ENCODE data around the gene GFPT2.

GFPT2 gene

GRCh38 chr5:180338001-180338707 is 15.0 kb downstream of the GFPT2 start:
- Histone ChIP-seq H3K4me3 (ENCODE audit: insufficient read length, low read depth) (no peak overlapping the region), H3K36me3 (ENCODE audit: insufficient read depth, insufficient read length, low read length) (peaks cover 56% of the 10 kb centered on the region), H3K9ac (ENCODE audit: insufficient read length, low read depth) (no peak overlapping the region), H3K4me1 (ENCODE audit: insufficient read depth, insufficient read length) (peaks cover 6% of the 10 kb centered on the region), H3K27me3 (ENCODE audit: insufficient read depth, insufficient read length) (no peaks in the 10 kb centered on the region), H3K9me3 (ENCODE audit: insufficient read depth, low read length) (no peaks in the 10 kb centered on the region)
- DNase-seq (ENCODE audit: low read depth, low spot score) = no peak
- no peak for TF ChIP-seq SUZ12 (IDR thresholded peaks at IDR 0.05; ENCODE audit: extremely low read depth, insufficient read depth, insufficient read length)
- TF ChIP-seq YY1 (IDR thresholded peaks at IDR 0.05; ENCODE audit: insufficient read depth, insufficient read length) = no peak
- TF ChIP-seq ZNF274 (IDR thresholded peaks at IDR 0.05; ENCODE audit: low read depth, low read length) = no peak

- peaks cover 6% of the 10 kb centered on the region for H3K4me1 ChIP-seq (ENCODE audit: insufficient read depth, insufficient read length)
- H3K27me3 ChIP-seq (ENCODE audit: insufficient read depth, insufficient read length) = no peaks in the 10 kb centered on the region
- DNase-seq (ENCODE audit: low read depth, low spot score) = no peak
- H3K9ac ChIP-seq (ENCODE audit: insufficient read length, low read depth) = no peak overlapping the region
- TF ChIP-seq SUZ12 (IDR thresholded peaks at IDR 0.05; ENCODE audit: extremely low read depth, insufficient read depth, insufficient read length) = no peak
- no peak for TF ChIP-seq ZNF274 (IDR thresholded peaks at IDR 0.05; ENCODE audit: low read depth, low read length)
- TF ChIP-seq YY1 (IDR thresholded peaks at IDR 0.05; ENCODE audit: insufficient read depth, insufficient read length) = no peak
- no peaks in the 10 kb centered on the region for H3K9me3 ChIP-seq (ENCODE audit: insufficient read depth, low read length)
- H3K4me3 ChIP-seq (ENCODE audit: insufficient read length, low read depth) = no peak overlapping the region
- peaks cover 56% of the 10 kb centered on the region for H3K36me3 ChIP-seq (ENCODE audit: insufficient read depth, insufficient read length, low read length)
Measured at GRCh38 chr5:180336234-180337020, 16.7 kb downstream of the GFPT2 start.

GRCh38 chr5:180335614-180336233 is 17.4 kb downstream of the GFPT2 start:
- TF ChIP-seq SUZ12 (IDR thresholded peaks at IDR 0.05; ENCODE audit: extremely low read depth, insufficient read depth, insufficient read length) (no peak), ZNF274 (IDR thresholded peaks at IDR 0.05; ENCODE audit: low read depth, low read length) (no peak), YY1 (IDR thresholded peaks at IDR 0.05; ENCODE audit: insufficient read depth, insufficient read length) (no peak)
- H3K36me3 ChIP-seq (ENCODE audit: insufficient read depth, insufficient read length, low read length) = peaks cover 62% of the 10 kb centered on the region

GRCh38 chr5:180334751-180335613 is 18.2 kb downstream of the GFPT2 start:
- Histone ChIP-seq H3K4me3 (ENCODE audit: insufficient read length, low read depth) (no peak overlapping the region), H3K9ac (ENCODE audit: insufficient read length, low read depth) (no peak overlapping the region), H3K27me3 (ENCODE audit: insufficient read depth, insufficient read length) (no peaks in the 10 kb centered on the region), H3K36me3 (ENCODE audit: insufficient read depth, insufficient read length, low read length) (peaks cover 69% of the 10 kb centered on the region), H3K9me3 (ENCODE audit: insufficient read depth, low read length) (no peaks in the 10 kb centered on the region), H3K4me1 (ENCODE audit: insufficient read depth, insufficient read length) (peaks cover 17% of the 10 kb centered on the region)
- TF ChIP-seq SUZ12 (IDR thresholded peaks at IDR 0.05; ENCODE audit: extremely low read depth, insufficient read depth, insufficient read length) (no peak), ZNF274 (IDR thresholded peaks at IDR 0.05; ENCODE audit: low read depth, low read length) (no peak), YY1 (IDR thresholded peaks at IDR 0.05; ENCODE audit: insufficient read depth, insufficient read length) (no peak)
- no peak for DNase-seq (ENCODE audit: low read depth, low spot score)

More at GRCh38 chr5:180335614-180336233, 17.4 kb downstream of the GFPT2 start:
- H3K9me3 ChIP-seq (ENCODE audit: insufficient read depth, low read length) = no peaks in the 10 kb centered on the region
- DNase-seq (ENCODE audit: low read depth, low spot score) = no peak
- peaks cover 10% of the 10 kb centered on the region for H3K4me1 ChIP-seq (ENCODE audit: insufficient read depth, insufficient read length)
- no peak overlapping the region for H3K4me3 ChIP-seq (ENCODE audit: insufficient read length, low read depth)
- H3K27me3 ChIP-seq (ENCODE audit: insufficient read depth, insufficient read length) = no peaks in the 10 kb centered on the region
- no peak overlapping the region for H3K9ac ChIP-seq (ENCODE audit: insufficient read length, low read depth)

GRCh38 chr5:180334176-180334575 is 19.0 kb downstream of the GFPT2 start:
- TF ChIP-seq ZNF274 (IDR thresholded peaks at IDR 0.05; ENCODE audit: low read depth, low read length) (no peak), YY1 (IDR thresholded peaks at IDR 0.05; ENCODE audit: insufficient read depth, insufficient read length) (no peak), SUZ12 (IDR thresholded peaks at IDR 0.05; ENCODE audit: extremely low read depth, insufficient read depth, insufficient read length) (no peak)
- Histone ChIP-seq H3K27me3 (ENCODE audit: insufficient read depth, insufficient read length) (no peaks in the 10 kb centered on the region), H3K4me3 (ENCODE audit: insufficient read length, low read depth) (no peak overlapping the region), H3K9ac (ENCODE audit: insufficient read length, low read depth) (no peak overlapping the region), H3K4me1 (ENCODE audit: insufficient read depth, insufficient read length) (peaks cover 14% of the 10 kb centered on the region), H3K9me3 (ENCODE audit: insufficient read depth, low read length) (no peaks in the 10 kb centered on the region), H3K36me3 (ENCODE audit: insufficient read depth, insufficient read length, low read length) (peaks cover 71% of the 10 kb centered on the region)
- no peak for DNase-seq (ENCODE audit: low read depth, low spot score)

- peaks cover 14% of the 10 kb centered on the region for H3K4me1 ChIP-seq (ENCODE audit: insufficient read depth, insufficient read length)
- H3K9me3 ChIP-seq (ENCODE audit: insufficient read depth, low read length) = no peaks in the 10 kb centered on the region
- peaks cover 76% of the 10 kb centered on the region for H3K36me3 ChIP-seq (ENCODE audit: insufficient read depth, insufficient read length, low read length)
- no peaks in the 10 kb centered on the region for H3K27me3 ChIP-seq (ENCODE audit: insufficient read depth, insufficient read length)
- H3K4me3 ChIP-seq (ENCODE audit: insufficient read length, low read depth) = no peak overlapping the region
- no peak overlapping the region for H3K9ac ChIP-seq (ENCODE audit: insufficient read length, low read depth)
- TF ChIP-seq ZNF274 (IDR thresholded peaks at IDR 0.05; ENCODE audit: low read depth, low read length) (no peak), SUZ12 (IDR thresholded peaks at IDR 0.05; ENCODE audit: extremely low read depth, insufficient read depth, insufficient read length) (no peak), YY1 (IDR thresholded peaks at IDR 0.05; ENCODE audit: insufficient read depth, insufficient read length) (no peak)
- no peak for DNase-seq (ENCODE audit: low read depth, low spot score)
Measured at GRCh38 chr5:180333661-180334060, 19.5 kb downstream of the GFPT2 start.

All from NT2/D1 (cell line).